ENCODE data around the gene EPHX1. TPM values are rescaled to one million over a fixed set of nuclear protein-coding genes. Genes with fewer than 3 reads are reported as not detected.

EPHX1 gene
- total RNA-seq, 1 donor from 2014 or later = 3.9 TPM

DNA sequence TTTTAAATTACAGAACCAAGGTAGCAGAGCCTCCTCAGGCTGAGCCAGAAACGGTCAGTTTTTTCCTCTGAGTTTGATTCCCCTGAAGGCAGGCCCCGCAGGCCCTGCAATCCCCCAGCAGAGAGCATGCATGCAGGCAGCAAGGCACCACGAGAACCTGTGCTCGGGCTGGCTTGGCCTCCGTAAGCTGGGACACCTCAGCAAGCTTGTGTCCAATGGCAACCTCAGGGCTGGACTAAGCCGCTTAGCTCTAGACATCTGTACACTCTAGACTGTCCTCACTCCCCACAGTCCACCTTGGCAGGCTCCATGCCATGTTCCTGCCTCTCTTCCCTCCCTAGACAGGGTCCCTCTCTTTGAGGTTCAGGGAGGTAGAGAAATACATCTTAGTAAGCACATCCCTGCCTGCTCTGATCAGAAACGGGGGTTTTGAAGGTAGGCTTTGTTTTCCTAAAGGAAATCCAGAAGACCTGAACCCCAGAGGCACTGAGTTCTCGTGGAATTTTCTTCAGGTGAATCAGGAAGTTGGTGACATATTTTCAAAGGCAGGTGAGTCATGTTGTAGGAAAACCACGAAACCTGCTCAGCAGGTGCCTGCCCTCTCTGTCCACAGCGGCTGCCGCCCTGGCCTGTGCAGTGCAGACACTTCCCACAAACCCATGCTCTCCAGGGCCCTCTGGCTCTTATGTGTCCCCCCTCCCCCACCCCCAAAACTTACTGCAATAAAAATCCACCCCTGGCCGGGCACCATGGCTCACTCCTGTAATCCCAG, 65.3 kb downstream of the EPHX1 start:
- Histone ChIP-seq H3K27me3 (ENCODE audit: control insufficient read depth, insufficient read depth, low read length) (peaks cover 14% of the 10 kb centered on the region), H3K4me3 (ENCODE audit: low read depth, low read length) (no peak overlapping the region), H3K36me3 (ENCODE audit: control insufficient read depth, insufficient read depth, low read length) (peaks cover 3% of the 10 kb centered on the region)
- FAIRE-seq = no peak
- DNase-seq (ENCODE audit: low read depth) = peak; percentile 83
- TF ChIP-seq CTCF (IDR thresholded peaks at IDR 0.05; ENCODE audit: insufficient read depth, low read length, severe bottlenecking) = no peak

DNA sequence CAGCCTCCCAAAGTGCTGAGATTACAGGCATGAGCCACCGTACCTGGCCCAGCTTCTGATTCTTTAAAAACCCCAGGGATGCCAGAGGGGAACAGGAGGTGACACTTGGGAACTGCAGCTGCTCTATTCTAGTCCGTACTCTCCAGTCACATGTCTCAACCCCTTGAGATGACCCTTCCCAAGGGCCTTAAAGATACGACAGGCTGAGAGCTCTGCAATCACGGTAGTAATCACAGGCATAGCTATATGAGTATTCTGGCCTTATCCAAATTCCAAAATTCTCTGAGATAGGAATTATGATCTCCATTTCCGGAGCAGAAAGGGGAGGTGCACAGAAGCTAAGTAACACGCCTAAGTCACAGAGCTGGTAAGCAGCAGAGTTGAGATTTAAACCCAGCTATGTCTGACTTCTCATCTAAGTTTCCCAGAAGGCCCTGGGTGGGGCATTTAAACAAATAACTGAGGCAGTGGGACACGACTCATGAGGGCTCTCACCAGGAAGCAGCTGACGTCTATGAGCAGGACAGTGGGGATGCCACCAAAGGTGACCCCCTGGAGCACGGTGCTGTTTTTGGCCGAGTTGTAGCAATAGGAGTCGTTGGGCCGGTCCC, 67.1 kb downstream of the EPHX1 start:
- DNase-seq (ENCODE audit: low read depth) = no peak
- H3K27me3 ChIP-seq (ENCODE audit: control insufficient read depth, insufficient read depth, low read length) = peaks cover 15% of the 10 kb centered on the region
- peaks cover 3% of the 10 kb centered on the region for H3K36me3 ChIP-seq (ENCODE audit: control insufficient read depth, insufficient read depth, low read length)
- no peak for FAIRE-seq
- no peak overlapping the region for H3K4me3 ChIP-seq (ENCODE audit: low read depth, low read length)
- no peak for TF ChIP-seq CTCF (IDR thresholded peaks at IDR 0.05; ENCODE audit: insufficient read depth, low read length, severe bottlenecking)

DNA sequence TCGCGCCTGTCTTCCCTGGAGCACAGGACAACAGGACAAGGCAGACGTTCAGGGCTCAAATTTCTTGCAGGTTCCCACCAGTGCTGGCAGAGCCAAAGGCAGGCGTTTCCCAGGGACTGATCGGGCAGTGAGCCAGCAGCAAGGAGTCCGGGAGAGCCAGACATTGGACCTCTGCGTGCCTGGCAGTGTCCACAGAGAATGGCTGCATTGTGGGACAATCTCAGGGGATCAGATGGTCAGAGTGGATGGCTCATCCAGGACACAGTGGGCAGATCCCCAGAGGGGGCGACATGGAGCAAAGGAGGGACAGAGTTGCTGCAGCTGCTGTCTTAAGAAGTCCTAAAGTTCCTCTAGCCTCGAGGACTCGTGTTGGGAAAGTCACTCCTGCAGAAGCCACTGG, 67.7 kb downstream of the EPHX1 start:
- DNase-seq (ENCODE audit: low read depth) (no peak), FAIRE-seq (no peak)
- TF ChIP-seq CTCF (IDR thresholded peaks at IDR 0.05; ENCODE audit: insufficient read depth, low read length, severe bottlenecking) = peak; percentile 54
- H3K27me3 ChIP-seq (ENCODE audit: control insufficient read depth, insufficient read depth, low read length) = peaks cover 15% of the 10 kb centered on the region
- no peak overlapping the region for H3K4me3 ChIP-seq (ENCODE audit: low read depth, low read length)
- H3K36me3 ChIP-seq (ENCODE audit: control insufficient read depth, insufficient read depth, low read length) = peaks cover 3% of the 10 kb centered on the region

DNA sequence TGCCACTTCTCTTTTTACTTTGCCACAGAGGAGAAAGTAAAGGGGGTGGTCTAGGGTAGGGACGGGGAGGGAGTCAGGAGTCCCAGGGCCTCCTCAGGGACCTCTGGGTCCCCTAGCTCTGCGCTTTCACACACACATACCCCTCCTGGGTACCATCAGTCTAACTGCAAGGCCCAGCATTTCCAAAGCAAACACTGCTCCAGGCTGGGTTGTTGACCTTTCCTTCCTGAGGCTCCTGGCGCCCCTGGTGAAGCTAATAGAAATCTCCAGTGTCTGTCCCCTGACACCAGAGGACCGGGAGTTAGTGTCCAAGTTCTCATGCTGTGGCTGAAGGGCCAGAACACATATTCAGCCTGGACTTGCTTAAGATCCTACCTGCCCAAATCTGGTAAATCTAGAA, 68.4 kb downstream of the EPHX1 start:
- TF ChIP-seq CTCF (IDR thresholded peaks at IDR 0.05; ENCODE audit: insufficient read depth, low read length, severe bottlenecking) = no peak
- peaks cover 15% of the 10 kb centered on the region for H3K27me3 ChIP-seq (ENCODE audit: control insufficient read depth, insufficient read depth, low read length)
- DNase-seq (ENCODE audit: low read depth) = no peak
- peaks cover 3% of the 10 kb centered on the region for H3K36me3 ChIP-seq (ENCODE audit: control insufficient read depth, insufficient read depth, low read length)
- H3K4me3 ChIP-seq (ENCODE audit: low read depth, low read length) = no peak overlapping the region
- no peak for FAIRE-seq

DNA sequence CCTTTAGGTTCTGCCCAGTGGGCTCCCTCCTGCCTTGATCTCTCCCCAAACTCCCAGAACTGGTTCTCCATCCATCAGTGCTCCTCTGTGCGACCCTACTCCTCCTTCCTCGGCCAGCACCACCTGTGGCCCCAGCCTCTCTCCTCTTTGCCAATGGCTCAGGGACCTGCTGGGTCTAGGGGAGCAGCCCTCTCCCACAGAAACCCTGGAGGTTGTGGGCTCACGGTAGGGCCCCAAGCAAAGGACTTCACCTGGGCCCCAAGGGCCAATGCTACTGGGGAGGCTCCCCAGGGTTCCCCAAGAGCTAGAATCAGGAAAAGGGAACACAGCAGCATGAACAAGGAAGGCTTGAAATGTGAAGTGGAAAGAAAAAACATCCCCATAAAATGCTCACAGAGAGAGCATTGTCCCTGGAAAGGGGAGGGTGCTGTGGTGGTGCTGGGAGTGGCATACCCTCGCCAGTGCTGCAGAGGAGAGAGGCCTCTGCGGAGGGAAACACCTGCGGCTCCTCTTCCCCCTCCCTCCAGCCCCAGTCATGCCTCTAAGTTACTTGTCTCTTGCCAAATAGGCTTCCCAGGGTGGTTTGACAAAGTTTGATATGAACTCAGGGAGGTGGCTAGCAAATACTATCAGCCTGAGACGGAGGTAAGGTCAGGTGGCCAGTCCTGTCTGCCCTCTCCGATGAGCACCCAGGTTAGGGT, 69.7 kb downstream of the EPHX1 start:
- peaks cover 13% of the 10 kb centered on the region for H3K27me3 ChIP-seq (ENCODE audit: control insufficient read depth, insufficient read depth, low read length)
- DNase-seq (ENCODE audit: low read depth) = no peak
- no peak for FAIRE-seq
- H3K36me3 ChIP-seq (ENCODE audit: control insufficient read depth, insufficient read depth, low read length) = no peaks in the 10 kb centered on the region
- TF ChIP-seq CTCF (IDR thresholded peaks at IDR 0.05; ENCODE audit: insufficient read depth, low read length, severe bottlenecking) = no peak
- no peak overlapping the region for H3K4me3 ChIP-seq (ENCODE audit: low read depth, low read length)

Data from bronchial epithelial cell (primary cell).